ENCODE data around the gene VAPA. TPM values are rescaled to one million over a fixed set of nuclear protein-coding genes. Genes with fewer than 3 reads are reported as not detected.

Gene VAPA
- polyA plus RNA-seq, 1 donor (not counting 4 experiments of a cell fraction or from before 2014, with no cell fraction given), result 350 TPM

DNA sequence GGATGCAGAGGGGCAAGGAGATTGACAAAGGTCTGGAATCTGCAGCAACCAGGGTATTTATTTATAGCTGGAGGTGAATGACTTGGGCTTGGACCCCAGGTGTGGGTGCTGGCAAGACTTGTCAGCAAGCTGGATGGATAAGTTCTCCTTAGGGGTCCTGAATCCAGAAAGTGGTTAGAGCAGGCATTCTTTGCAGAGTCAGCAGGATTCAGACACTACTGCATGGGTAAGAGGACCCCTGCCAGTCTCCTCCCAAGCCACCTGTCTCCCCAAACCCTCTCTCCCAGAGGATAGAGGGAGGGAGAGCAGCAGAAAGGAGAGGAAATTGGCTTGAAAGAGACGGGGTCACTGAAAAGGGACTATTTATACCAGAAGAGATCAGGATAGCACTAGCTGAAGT, 89.5 kb downstream of the VAPA start:
- no peaks in the 10 kb centered on the region for H3K9me3 ChIP-seq (ENCODE audit: control insufficient read depth, low read depth, low read length)
- H3K36me3 ChIP-seq (ENCODE audit: control insufficient read depth in 2 of 2, extremely low read depth in 1 of 2, insufficient read depth in 2 of 2, low read length in 2 of 2), result no peaks in the 10 kb centered on the region
- FAIRE-seq, result no peak

DNA sequence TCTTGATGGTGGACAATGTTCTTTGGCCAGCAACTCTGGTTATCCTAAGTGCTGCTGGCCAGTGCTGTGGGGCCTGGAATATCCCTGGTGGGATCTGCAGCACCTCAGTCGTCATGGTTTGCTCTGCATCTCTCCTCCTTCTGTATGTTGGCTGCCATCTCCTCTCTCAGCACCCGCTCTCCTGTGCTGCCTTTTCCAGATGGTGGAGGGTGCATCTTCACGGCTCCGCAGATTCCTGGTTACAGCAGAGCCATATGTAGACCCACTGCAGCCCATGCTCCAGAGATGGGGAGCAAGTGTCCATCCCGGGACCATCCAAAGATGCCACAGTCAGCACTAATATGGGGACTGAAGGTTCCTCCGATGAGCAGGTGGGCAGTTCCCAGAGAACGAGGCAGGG, 90.0 kb downstream of the VAPA start:
- no peak overlapping the region for H2AFZ ChIP-seq (ENCODE audit: control insufficient read depth, low read length)
- no peak for FAIRE-seq
- no peak overlapping the region for H3K4me3 ChIP-seq (ENCODE audit: control insufficient read depth in 2 of 3, extremely low read depth in 1 of 3, insufficient read depth in 2 of 3, low read depth in 1 of 3, low read length in 3 of 3)
- H3K79me2 ChIP-seq (ENCODE audit: control insufficient read depth, insufficient read depth, low read length), result no peaks in the 10 kb centered on the region
- dilution Hi-C loops (cut with MboI; ENCODE audit: extremely low pct_ligation_motif_present, low sequenced_read_pairs), result no loop called here
- no peak overlapping the region for H3K4me2 ChIP-seq (ENCODE audit: control insufficient read depth, extremely low read depth, insufficient read depth, low read depth, low read length)
- no peak overlapping the region for H3K27ac ChIP-seq (ENCODE audit: control insufficient read depth, insufficient read depth, low read length)
- TF ChIP-seq EZH2 (IDR thresholded peaks at IDR 0.05; ENCODE audit: low read length), result no peak
- TF ChIP-seq, protein P1, sequence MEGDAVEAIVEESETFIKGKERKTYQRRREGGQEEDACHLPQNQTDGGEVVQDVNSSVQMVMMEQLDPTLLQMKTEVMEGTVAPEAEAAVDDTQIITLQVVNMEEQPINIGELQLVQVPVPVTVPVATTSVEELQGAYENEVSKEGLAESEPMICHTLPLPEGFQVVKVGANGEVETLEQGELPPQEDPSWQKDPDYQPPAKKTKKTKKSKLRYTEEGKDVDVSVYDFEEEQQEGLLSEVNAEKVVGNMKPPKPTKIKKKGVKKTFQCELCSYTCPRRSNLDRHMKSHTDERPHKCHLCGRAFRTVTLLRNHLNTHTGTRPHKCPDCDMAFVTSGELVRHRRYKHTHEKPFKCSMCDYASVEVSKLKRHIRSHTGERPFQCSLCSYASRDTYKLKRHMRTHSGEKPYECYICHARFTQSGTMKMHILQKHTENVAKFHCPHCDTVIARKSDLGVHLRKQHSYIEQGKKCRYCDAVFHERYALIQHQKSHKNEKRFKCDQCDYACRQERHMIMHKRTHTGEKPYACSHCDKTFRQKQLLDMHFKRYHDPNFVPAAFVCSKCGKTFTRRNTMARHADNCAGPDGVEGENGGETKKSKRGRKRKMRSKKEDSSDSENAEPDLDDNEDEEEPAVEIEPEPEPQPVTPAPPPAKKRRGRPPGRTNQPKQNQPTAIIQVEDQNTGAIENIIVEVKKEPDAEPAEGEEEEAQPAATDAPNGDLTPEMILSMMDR (optimal IDR thresholded peaks at IDR 0.05 in 1 of 3, IDR thresholded peaks at IDR 0.05 in 1 of 3, conservative IDR thresholded peaks at IDR 0.05 in 1 of 3; ENCODE audit: extremely low read depth in 1 of 3, insufficient read depth in 2 of 3, low read length in 3 of 3), result no peak
- no peaks in the 10 kb centered on the region for H4K20me1 ChIP-seq (ENCODE audit: control insufficient read depth, extremely low read depth, insufficient read depth, low read length)
- no peaks in the 10 kb centered on the region for H3K9me3 ChIP-seq (ENCODE audit: control insufficient read depth, low read depth, low read length)
- H3K36me3 ChIP-seq (ENCODE audit: control insufficient read depth in 2 of 2, extremely low read depth in 1 of 2, insufficient read depth in 2 of 2, low read length in 2 of 2), result no peaks in the 10 kb centered on the region
- no peak overlapping the region for H3K9ac ChIP-seq (ENCODE audit: control insufficient read depth, extremely low read depth, insufficient read depth, low read length)
- H3K4me1 ChIP-seq (ENCODE audit: control insufficient read depth, extremely low read depth, insufficient read depth, low read length), result no peaks in the 10 kb centered on the region
- DNase-seq (ENCODE audit: low read depth, low spot score), result no peak
- no peaks in the 10 kb centered on the region for H3K9me1 ChIP-seq (ENCODE audit: control insufficient read depth, extremely low read depth, insufficient read depth, low read length)
- H3K27me3 ChIP-seq (ENCODE audit: control insufficient read depth, extremely low read depth, insufficient read depth, low read length), result no peaks in the 10 kb centered on the region

More for the DNA sequence above, 89.5 kb downstream of the VAPA start:
- no peak overlapping the region for H3K4me3 ChIP-seq (ENCODE audit: control insufficient read depth in 2 of 3, extremely low read depth in 1 of 3, insufficient read depth in 2 of 3, low read depth in 1 of 3, low read length in 3 of 3)
- dilution Hi-C loops (cut with MboI; ENCODE audit: extremely low pct_ligation_motif_present, low sequenced_read_pairs), result no loop called here
- no peaks in the 10 kb centered on the region for H3K79me2 ChIP-seq (ENCODE audit: control insufficient read depth, insufficient read depth, low read length)
- TF ChIP-seq, protein P1 (optimal IDR thresholded peaks at IDR 0.05 in 1 of 3, IDR thresholded peaks at IDR 0.05 in 1 of 3, conservative IDR thresholded peaks at IDR 0.05 in 1 of 3; ENCODE audit: extremely low read depth in 1 of 3, insufficient read depth in 2 of 3, low read length in 3 of 3), result no peak
- TF ChIP-seq EZH2 (IDR thresholded peaks at IDR 0.05; ENCODE audit: low read length), result no peak
- H3K27me3 ChIP-seq (ENCODE audit: control insufficient read depth, extremely low read depth, insufficient read depth, low read length), result no peaks in the 10 kb centered on the region
- H2AFZ ChIP-seq (ENCODE audit: control insufficient read depth, low read length), result no peak overlapping the region
- no peaks in the 10 kb centered on the region for H4K20me1 ChIP-seq (ENCODE audit: control insufficient read depth, extremely low read depth, insufficient read depth, low read length)
- no peaks in the 10 kb centered on the region for H3K4me1 ChIP-seq (ENCODE audit: control insufficient read depth, extremely low read depth, insufficient read depth, low read length)
- no peak overlapping the region for H3K27ac ChIP-seq (ENCODE audit: control insufficient read depth, insufficient read depth, low read length)
- H3K9ac ChIP-seq (ENCODE audit: control insufficient read depth, extremely low read depth, insufficient read depth, low read length), result no peak overlapping the region
- DNase-seq (ENCODE audit: low read depth, low spot score), result no peak
- H3K9me1 ChIP-seq (ENCODE audit: control insufficient read depth, extremely low read depth, insufficient read depth, low read length), result no peaks in the 10 kb centered on the region
- no peak overlapping the region for H3K4me2 ChIP-seq (ENCODE audit: control insufficient read depth, extremely low read depth, insufficient read depth, low read depth, low read length)
